Measurements from ENCODE around the gene ITGB1. TPM values are rescaled to one million over a fixed set of nuclear protein-coding genes. Genes with fewer than 3 reads are reported as not detected.

ITGB1 gene
- total and polyA plus RNA-seq, 2 experiments from 2014 or later, result 317 to 439 TPM

GRCh38 chr10:32940321-32941301 lies 17.4 kb downstream of the ITGB1 start:
- Histone ChIP-seq H4K20me1 (replicated peaks; ENCODE audit: insufficient read depth) (peaks cover 88% of the 10 kb centered on the region), H3K4me3 (no peak overlapping the region; the same call in 1 of the 2 replicates), H2AFZ (no peak overlapping the region), H3K79me2 (replicated peaks; ENCODE audit: insufficient read depth) (peaks cover 100% of the 10 kb centered on the region), H3K9me2 (ENCODE audit: insufficient read depth) (no peaks in the 10 kb centered on the region), H3K4me2 (peak overlapping the region; percentile 44), H3K27ac (ENCODE audit: low read depth) (no peak overlapping the region), H3F3A (replicated peaks; ENCODE audit: low read depth) (no peaks in the 10 kb centered on the region; the same call in 1 of the 2 replicates), H3K4me1 (ENCODE audit: insufficient read depth) (peaks cover 69% of the 10 kb centered on the region), H3K27me3 (ENCODE audit: insufficient read depth) (no peaks in the 10 kb centered on the region), H3K36me3 (ENCODE audit: insufficient read depth) (no peaks in the 10 kb centered on the region)
- DNase-seq (ENCODE audit: low spot score) (no peak), ATAC-seq (no peak)
- TF ChIP-seq ZNF114 (CRISPR knock-in tag; IDR thresholded peaks at IDR 0.05) (no peak), CREB1 (CRISPR knock-in tag; IDR thresholded peaks at IDR 0.05; ENCODE audit: low read depth) (no peak), POLR2AphosphoS5 (IDR thresholded peaks at IDR 0.05; ENCODE audit: low read depth) (no peak), REST (IDR thresholded peaks at IDR 0.05; ENCODE audit: unreplicated experiment) (no peak), NANOG (IDR thresholded peaks at IDR 0.05; ENCODE audit: borderline replicate concordance) (no peak), STAT1 (IDR thresholded peaks at IDR 0.05; ENCODE audit: unreplicated experiment) (no peak), ZNF331 (CRISPR knock-in tag; IDR thresholded peaks at IDR 0.05; ENCODE audit: low read depth) (no peak), EZH2phosphoT487 (IDR thresholded peaks at IDR 0.05; ENCODE audit: unreplicated experiment) (no peak), JUNB (IDR thresholded peaks at IDR 0.05; ENCODE audit: unreplicated experiment) (no peak)
- TF ChIP-seq, protein P1, sequence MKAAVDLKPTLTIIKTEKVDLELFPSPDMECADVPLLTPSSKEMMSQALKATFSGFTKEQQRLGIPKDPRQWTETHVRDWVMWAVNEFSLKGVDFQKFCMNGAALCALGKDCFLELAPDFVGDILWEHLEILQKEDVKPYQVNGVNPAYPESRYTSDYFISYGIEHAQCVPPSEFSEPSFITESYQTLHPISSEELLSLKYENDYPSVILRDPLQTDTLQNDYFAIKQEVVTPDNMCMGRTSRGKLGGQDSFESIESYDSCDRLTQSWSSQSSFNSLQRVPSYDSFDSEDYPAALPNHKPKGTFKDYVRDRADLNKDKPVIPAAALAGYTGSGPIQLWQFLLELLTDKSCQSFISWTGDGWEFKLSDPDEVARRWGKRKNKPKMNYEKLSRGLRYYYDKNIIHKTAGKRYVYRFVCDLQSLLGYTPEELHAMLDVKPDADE (IDR thresholded peaks at IDR 0.05), result no peak
- TF ChIP-seq, protein P2, sequence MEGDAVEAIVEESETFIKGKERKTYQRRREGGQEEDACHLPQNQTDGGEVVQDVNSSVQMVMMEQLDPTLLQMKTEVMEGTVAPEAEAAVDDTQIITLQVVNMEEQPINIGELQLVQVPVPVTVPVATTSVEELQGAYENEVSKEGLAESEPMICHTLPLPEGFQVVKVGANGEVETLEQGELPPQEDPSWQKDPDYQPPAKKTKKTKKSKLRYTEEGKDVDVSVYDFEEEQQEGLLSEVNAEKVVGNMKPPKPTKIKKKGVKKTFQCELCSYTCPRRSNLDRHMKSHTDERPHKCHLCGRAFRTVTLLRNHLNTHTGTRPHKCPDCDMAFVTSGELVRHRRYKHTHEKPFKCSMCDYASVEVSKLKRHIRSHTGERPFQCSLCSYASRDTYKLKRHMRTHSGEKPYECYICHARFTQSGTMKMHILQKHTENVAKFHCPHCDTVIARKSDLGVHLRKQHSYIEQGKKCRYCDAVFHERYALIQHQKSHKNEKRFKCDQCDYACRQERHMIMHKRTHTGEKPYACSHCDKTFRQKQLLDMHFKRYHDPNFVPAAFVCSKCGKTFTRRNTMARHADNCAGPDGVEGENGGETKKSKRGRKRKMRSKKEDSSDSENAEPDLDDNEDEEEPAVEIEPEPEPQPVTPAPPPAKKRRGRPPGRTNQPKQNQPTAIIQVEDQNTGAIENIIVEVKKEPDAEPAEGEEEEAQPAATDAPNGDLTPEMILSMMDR (conservative IDR thresholded peaks at IDR 0.05; ENCODE audit: low read depth in 2 of 2), result no peak
- H3K27ac Mint-ChIP-seq, result peak overlapping the region; percentile 38; the same call in 1 of the 2 replicates
- no peak overlapping the region for H3K4me3 Mint-ChIP-seq
- H3K27me3 Mint-ChIP-seq (ENCODE audit: insufficient read depth, low read depth, poor library complexity), result peaks cover 4% of the 10 kb centered on the region
- peaks cover 5% of the 10 kb centered on the region; the same call in 2 of the 3 replicates for H3K36me3 Mint-ChIP-seq (ENCODE audit: low read depth)
- no peaks in the 10 kb centered on the region for H3K9me3 Mint-ChIP-seq
- H3K4me1 Mint-ChIP-seq, result peaks cover 69% of the 10 kb centered on the region
